ENCODE measurements around the gene CRYL1.

- TF ChIP-seq FOXM1 (IDR thresholded peaks at IDR 0.05; ENCODE audit: low read depth) (no peak), CTCF (IDR thresholded peaks at IDR 0.05) (no peak), PBX3 (IDR thresholded peaks at IDR 0.05) (no peak), CHD2 (IDR thresholded peaks at IDR 0.05; ENCODE audit: low read length, partially characterized antibody) (no peak), YY1 (IDR thresholded peaks at IDR 0.05; ENCODE audit: low read depth) (no peak), USF2 (IDR thresholded peaks at IDR 0.05; ENCODE audit: borderline replicate concordance, low read depth, low read length) (no peak)
- TF ChIP-seq, protein P1, sequence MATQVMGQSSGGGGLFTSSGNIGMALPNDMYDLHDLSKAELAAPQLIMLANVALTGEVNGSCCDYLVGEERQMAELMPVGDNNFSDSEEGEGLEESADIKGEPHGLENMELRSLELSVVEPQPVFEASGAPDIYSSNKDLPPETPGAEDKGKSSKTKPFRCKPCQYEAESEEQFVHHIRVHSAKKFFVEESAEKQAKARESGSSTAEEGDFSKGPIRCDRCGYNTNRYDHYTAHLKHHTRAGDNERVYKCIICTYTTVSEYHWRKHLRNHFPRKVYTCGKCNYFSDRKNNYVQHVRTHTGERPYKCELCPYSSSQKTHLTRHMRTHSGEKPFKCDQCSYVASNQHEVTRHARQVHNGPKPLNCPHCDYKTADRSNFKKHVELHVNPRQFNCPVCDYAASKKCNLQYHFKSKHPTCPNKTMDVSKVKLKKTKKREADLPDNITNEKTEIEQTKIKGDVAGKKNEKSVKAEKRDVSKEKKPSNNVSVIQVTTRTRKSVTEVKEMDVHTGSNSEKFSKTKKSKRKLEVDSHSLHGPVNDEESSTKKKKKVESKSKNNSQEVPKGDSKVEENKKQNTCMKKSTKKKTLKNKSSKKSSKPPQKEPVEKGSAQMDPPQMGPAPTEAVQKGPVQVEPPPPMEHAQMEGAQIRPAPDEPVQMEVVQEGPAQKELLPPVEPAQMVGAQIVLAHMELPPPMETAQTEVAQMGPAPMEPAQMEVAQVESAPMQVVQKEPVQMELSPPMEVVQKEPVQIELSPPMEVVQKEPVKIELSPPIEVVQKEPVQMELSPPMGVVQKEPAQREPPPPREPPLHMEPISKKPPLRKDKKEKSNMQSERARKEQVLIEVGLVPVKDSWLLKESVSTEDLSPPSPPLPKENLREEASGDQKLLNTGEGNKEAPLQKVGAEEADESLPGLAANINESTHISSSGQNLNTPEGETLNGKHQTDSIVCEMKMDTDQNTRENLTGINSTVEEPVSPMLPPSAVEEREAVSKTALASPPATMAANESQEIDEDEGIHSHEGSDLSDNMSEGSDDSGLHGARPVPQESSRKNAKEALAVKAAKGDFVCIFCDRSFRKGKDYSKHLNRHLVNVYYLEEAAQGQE (IDR thresholded peaks at IDR 0.05; ENCODE audit: low read depth, low read length), result no peak
These were observed 120.0 kb downstream of the CRYL1 start for GRCh38 chr13:20405691-20406090.

Measured in SK-N-SH (cell line).